Right renal cortex interstitium (tissue), 3 donors: ENCODE measurements around the gene CAPZB. TPM values are rescaled to one million over a fixed set of nuclear protein-coding genes. Genes with fewer than 3 reads are reported as not detected.

Source experiments
- DNase-seq, 3 donors: peaks; one replicate each; pipeline ENCODE4 v3.0.0-alpha.2; 2013; ENCODE audit warnings: low read depth in 3 of 3, low spot score in 2 of 3
- polyA plus RNA-seq, 3 donors: library from polyadenylated mRNA; unstranded; fragments of 120-200 nt; gene quantifications; one replicate each; pipeline ENCODE4 v1.2.1, GENCODE V29; 2013; ENCODE audit not compliant: insufficient read length in 3 of 3

CAPZB gene
- polyA plus RNA-seq, 3 donors = 233 to 248 (median 244) TPM

GRCh38 chr1:19411612-19412011 is 73.7 kb downstream of the CAPZB start:
- DNase-seq = no peak

GRCh38 chr1:19410393-19410792 is 74.9 kb downstream of the CAPZB start:
- no peak for DNase-seq

- DNase-seq = no peak
These were observed 75.6 kb downstream of the CAPZB start for GRCh38 chr1:19409477-19410341.

GRCh38 chr1:19407494-19408096 is 77.7 kb downstream of the CAPZB start:
- DNase-seq = no peak

- DNase-seq = no peak
These were observed 78.7 kb downstream of the CAPZB start for GRCh38 chr1:19406680-19407079.

- DNase-seq = peak in 1 of 3 donors; percentile 47
These were observed 79.4 kb downstream of the CAPZB start for GRCh38 chr1:19405761-19406487.

- DNase-seq = peak in 1 of 3 donors; percentile 29
These were observed 80.1 kb downstream of the CAPZB start for GRCh38 chr1:19405195-19405760.

GRCh38 chr1:19404748-19405147 is 80.6 kb downstream of the CAPZB start:
- no peak for DNase-seq

- DNase-seq = no peak
These were observed 82.1 kb downstream of the CAPZB start for GRCh38 chr1:19403256-19403655.

- DNase-seq = no peak
These were observed 83.1 kb downstream of the CAPZB start for GRCh38 chr1:19402031-19402813.

GRCh38 chr1:19401535-19401889 is 83.8 kb downstream of the CAPZB start:
- DNase-seq = no peak

- DNase-seq = no peak
These were observed 84.3 kb downstream of the CAPZB start for GRCh38 chr1:19400875-19401534.

GRCh38 chr1:19400192-19400611 is 85.1 kb downstream of the CAPZB start:
- DNase-seq = no peak

- no peak for DNase-seq
These were observed 87.0 kb downstream of the CAPZB start for GRCh38 chr1:19398309-19398760.

GRCh38 chr1:19397217-19397945 is 88.0 kb downstream of the CAPZB start:
- no peak for DNase-seq

GRCh38 chr1:19396280-19396679 is 89.1 kb downstream of the CAPZB start:
- DNase-seq = no peak

GRCh38 chr1:19395678-19396192 is 89.6 kb downstream of the CAPZB start:
- no peak for DNase-seq

- DNase-seq = no peak
These were observed 92.3 kb downstream of the CAPZB start for GRCh38 chr1:19393046-19393445.

- no peak for DNase-seq
These were observed 93.1 kb downstream of the CAPZB start for GRCh38 chr1:19392221-19392620.
